ENCODE results near the gene VAV3. TPM values are rescaled to one million over a fixed set of nuclear protein-coding genes. Genes with fewer than 3 reads are reported as not detected.

The VAV3 gene
- total and polyA plus RNA-seq, 3 donors from 2014 or later: 10.1 to 11.4 (median 11.3) TPM

- no peak overlapping the region for H3K27ac ChIP-seq
- no peaks in the 10 kb centered on the region for H3K36me3 ChIP-seq (ENCODE audit: low read depth, missing control alignments)
- H3K4me3 ChIP-seq: no peak overlapping the region
- no peaks in the 10 kb centered on the region for H3K4me1 ChIP-seq
- TF ChIP-seq CTCF (IDR thresholded peaks at IDR 0.05) (no peak), POLR2A (IDR thresholded peaks at IDR 0.05) (no peak)
- no peaks in the 10 kb centered on the region for H3K9me3 ChIP-seq
- WGBS, 2 donors: 91 to 96% methylated on average over 2 of the region's 2 CpGs
- intact Hi-C loops (cut with DNase I; ENCODE audit: low total_unique reads): no loop called here
- no peak for DNase-seq
- H3K27me3 ChIP-seq: no peaks in the 10 kb centered on the region
Measured at GRCh38 chr1:107557095-107557494, 407.9 kb downstream of the VAV3 start.

- H3K27ac ChIP-seq: no peak overlapping the region
- no peak overlapping the region for H3K4me3 ChIP-seq
- no peaks in the 10 kb centered on the region for H3K9me3 ChIP-seq
- H3K27me3 ChIP-seq: no peaks in the 10 kb centered on the region
- DNase-seq: no peak
- no peak for TF ChIP-seq CTCF (IDR thresholded peaks at IDR 0.05)
- no peak for TF ChIP-seq POLR2A (IDR thresholded peaks at IDR 0.05)
- no peaks in the 10 kb centered on the region for H3K36me3 ChIP-seq (ENCODE audit: low read depth, missing control alignments)
- intact Hi-C loops (cut with DNase I; ENCODE audit: low total_unique reads): no loop called here
- no peaks in the 10 kb centered on the region for H3K4me1 ChIP-seq
Measured at GRCh38 chr1:107555578-107555977, 409.4 kb downstream of the VAV3 start.

- intact Hi-C loops (cut with DNase I; ENCODE audit: low total_unique reads): no loop called here
- TF ChIP-seq CTCF (IDR thresholded peaks at IDR 0.05): no peak
- TF ChIP-seq POLR2A (IDR thresholded peaks at IDR 0.05): no peak
- H3K27ac ChIP-seq: no peak overlapping the region
- no peak for DNase-seq
- H3K4me3 ChIP-seq: no peak overlapping the region
- H3K4me1 ChIP-seq: no peaks in the 10 kb centered on the region
- H3K36me3 ChIP-seq (ENCODE audit: low read depth, missing control alignments): no peaks in the 10 kb centered on the region
- no peaks in the 10 kb centered on the region for H3K9me3 ChIP-seq
- 79 to 90% methylated on average over 1 of the region's 1 CpG for WGBS, 2 donors
- H3K27me3 ChIP-seq: no peaks in the 10 kb centered on the region
Measured at GRCh38 chr1:107552781-107553180, 412.2 kb downstream of the VAV3 start.

GRCh38 chr1:107551456-107551855 lies 413.5 kb downstream of the VAV3 start:
- no peak overlapping the region for H3K27ac ChIP-seq
- WGBS, 2 donors: 71 to 83% methylated on average over 1 of the region's 1 CpG
- H3K4me3 ChIP-seq: no peak overlapping the region
- no peaks in the 10 kb centered on the region for H3K27me3 ChIP-seq
- H3K36me3 ChIP-seq (ENCODE audit: low read depth, missing control alignments): no peaks in the 10 kb centered on the region
- intact Hi-C loops (cut with DNase I; ENCODE audit: low total_unique reads): no loop called here
- TF ChIP-seq POLR2A (IDR thresholded peaks at IDR 0.05) (no peak), CTCF (IDR thresholded peaks at IDR 0.05) (no peak)
- no peaks in the 10 kb centered on the region for H3K9me3 ChIP-seq
- H3K4me1 ChIP-seq: no peaks in the 10 kb centered on the region
- DNase-seq: no peak

GRCh38 chr1:107550358-107550757 lies 414.6 kb downstream of the VAV3 start:
- no peak for TF ChIP-seq POLR2A (IDR thresholded peaks at IDR 0.05)
- no peak for TF ChIP-seq CTCF (IDR thresholded peaks at IDR 0.05)
- Histone ChIP-seq H3K4me1 (no peaks in the 10 kb centered on the region), H3K9me3 (no peaks in the 10 kb centered on the region), H3K4me3 (no peak overlapping the region), H3K27me3 (no peaks in the 10 kb centered on the region), H3K36me3 (ENCODE audit: low read depth, missing control alignments) (no peaks in the 10 kb centered on the region), H3K27ac (no peak overlapping the region)
- intact Hi-C loops (cut with DNase I; ENCODE audit: low total_unique reads): no loop called here
- WGBS, 2 donors: 89 to 92% methylated on average over 5 of the region's 5 CpGs
- no peak for DNase-seq
